GM21515 (cell line): ENCODE data around the gene DLG2.

Experiments
- ATAC-seq: cut with Tn5 transposase; IDR thresholded peaks from one replicate; pipeline ENCODE4 v1.9.1; 2021; ENCODE audit not compliant: unreplicated experiment

Gene DLG2

GRCh38 chr11:83979593-83979992 is 1647.6 kb downstream of the DLG2 start:
- no peak for ATAC-seq

- ATAC-seq = no peak
These were observed 1648.2 kb downstream of the DLG2 start for GRCh38 chr11:83978942-83979341.

GRCh38 chr11:83976086-83976485 is 1651.1 kb downstream of the DLG2 start:
- ATAC-seq = no peak

GRCh38 chr11:83972536-83972935 is 1654.6 kb downstream of the DLG2 start:
- no peak for ATAC-seq

- ATAC-seq = peak; percentile 53
These were observed 1656.1 kb downstream of the DLG2 start for GRCh38 chr11:83971063-83971462.

GRCh38 chr11:83970061-83970671 is 1657.0 kb downstream of the DLG2 start:
- ATAC-seq = peak; percentile 85

GRCh38 chr11:83957038-83957900 is 1669.9 kb downstream of the DLG2 start:
- ATAC-seq = no peak

- ATAC-seq = no peak
These were observed 1670.9 kb downstream of the DLG2 start for GRCh38 chr11:83956119-83956697.

- no peak for ATAC-seq
These were observed 1672.4 kb downstream of the DLG2 start for GRCh38 chr11:83954780-83955179.

GRCh38 chr11:83951521-83951920 is 1675.6 kb downstream of the DLG2 start:
- no peak for ATAC-seq

- no peak for ATAC-seq
These were observed 1678.9 kb downstream of the DLG2 start for GRCh38 chr11:83948200-83948599.

- ATAC-seq = no peak
These were observed 1681.2 kb downstream of the DLG2 start for GRCh38 chr11:83945976-83946375.

- ATAC-seq = no peak
These were observed 1686.1 kb downstream of the DLG2 start for GRCh38 chr11:83941050-83941449.

- ATAC-seq = peak; percentile 73
These were observed 1689.0 kb downstream of the DLG2 start for GRCh38 chr11:83938148-83938547.

- no peak for ATAC-seq
These were observed 1694.1 kb downstream of the DLG2 start for GRCh38 chr11:83933008-83933407.

GRCh38 chr11:83927422-83927821 is 1699.7 kb downstream of the DLG2 start:
- ATAC-seq = no peak

- ATAC-seq = no peak
These were observed 1702.2 kb downstream of the DLG2 start for GRCh38 chr11:83924795-83925542.

- ATAC-seq = no peak
These were observed 1703.2 kb downstream of the DLG2 start for GRCh38 chr11:83923961-83924360.

- no peak for ATAC-seq
These were observed 1704.2 kb downstream of the DLG2 start for GRCh38 chr11:83922953-83923352.

GRCh38 chr11:83922318-83922717 is 1704.8 kb downstream of the DLG2 start:
- no peak for ATAC-seq

- ATAC-seq = no peak
These were observed 1705.5 kb downstream of the DLG2 start for GRCh38 chr11:83921447-83922192.
